SHP77 (cell line): ENCODE measurements around the gene HOXB6.
A peak's percentile ranks its signal among the peaks of the same experiment; 100 is the strongest.

ENCODE experiments used
- DNase-seq, 2 experiments: peaks; one replicate each; lab custom pipeline; 2025; lab: John Stamatoyannopoulos, UW

Gene HOXB6

GRCh38 chr17:48604770-48605329 is at the start of gene HOXB6:
HOXB6 (minus strand) TSS chr17:48604986; CDS start chr17:48598150, 6,836 bp downstream.
- DNase-seq, result peak in 1 of 2 experiments; percentile 15

- no peak for DNase-seq
These were observed 45.0 kb upstream of the HOXB6 start for GRCh38 chr17:48649741-48650140.

- DNase-seq, result no peak
These were observed 43.1 kb upstream of the HOXB6 start for GRCh38 chr17:48647963-48648245.

DNA sequence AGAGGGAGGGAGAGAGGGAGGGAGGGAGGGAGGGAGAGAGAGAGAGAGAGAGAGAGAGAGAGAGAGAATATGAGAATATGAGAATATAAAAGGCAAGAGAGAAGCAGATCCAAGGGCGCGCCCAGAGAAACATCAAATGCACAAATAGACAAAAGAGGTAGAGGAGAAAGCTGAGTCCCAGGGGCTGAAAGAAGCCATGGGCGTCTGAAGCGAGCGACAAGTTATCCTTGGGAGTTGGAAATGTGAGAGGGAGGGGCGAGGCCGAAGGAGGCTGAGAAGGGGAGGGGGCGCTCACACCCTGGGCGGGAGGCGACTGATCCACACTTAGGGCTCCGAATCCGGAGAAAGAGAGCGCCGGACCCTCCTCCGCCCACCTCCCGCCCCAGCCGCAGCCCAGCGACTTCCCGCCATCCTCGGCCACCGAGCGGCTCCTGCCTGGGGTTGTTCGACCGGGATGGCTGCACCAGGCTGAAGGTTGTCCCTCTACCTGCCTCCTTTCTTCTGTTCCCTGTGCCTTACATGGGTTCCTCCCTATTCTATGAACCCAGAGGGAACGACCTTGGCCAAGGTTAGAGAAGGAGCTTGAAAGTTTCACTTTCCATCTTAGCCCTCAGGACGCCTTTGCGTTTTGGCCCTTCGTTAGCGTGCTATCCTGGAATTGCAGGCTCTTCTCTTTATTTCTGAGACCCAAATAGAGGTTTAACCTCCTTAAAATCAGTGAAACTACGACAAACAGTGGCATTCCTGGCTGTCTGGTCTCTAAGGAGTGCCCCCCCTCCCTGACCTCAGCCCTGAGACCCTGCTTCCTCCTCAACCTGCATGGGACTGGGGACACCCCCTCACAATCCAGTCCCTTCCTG is 42.5 kb upstream of the HOXB6 start:
- DNase-seq, result peak; percentile 25 to 41

DNA sequence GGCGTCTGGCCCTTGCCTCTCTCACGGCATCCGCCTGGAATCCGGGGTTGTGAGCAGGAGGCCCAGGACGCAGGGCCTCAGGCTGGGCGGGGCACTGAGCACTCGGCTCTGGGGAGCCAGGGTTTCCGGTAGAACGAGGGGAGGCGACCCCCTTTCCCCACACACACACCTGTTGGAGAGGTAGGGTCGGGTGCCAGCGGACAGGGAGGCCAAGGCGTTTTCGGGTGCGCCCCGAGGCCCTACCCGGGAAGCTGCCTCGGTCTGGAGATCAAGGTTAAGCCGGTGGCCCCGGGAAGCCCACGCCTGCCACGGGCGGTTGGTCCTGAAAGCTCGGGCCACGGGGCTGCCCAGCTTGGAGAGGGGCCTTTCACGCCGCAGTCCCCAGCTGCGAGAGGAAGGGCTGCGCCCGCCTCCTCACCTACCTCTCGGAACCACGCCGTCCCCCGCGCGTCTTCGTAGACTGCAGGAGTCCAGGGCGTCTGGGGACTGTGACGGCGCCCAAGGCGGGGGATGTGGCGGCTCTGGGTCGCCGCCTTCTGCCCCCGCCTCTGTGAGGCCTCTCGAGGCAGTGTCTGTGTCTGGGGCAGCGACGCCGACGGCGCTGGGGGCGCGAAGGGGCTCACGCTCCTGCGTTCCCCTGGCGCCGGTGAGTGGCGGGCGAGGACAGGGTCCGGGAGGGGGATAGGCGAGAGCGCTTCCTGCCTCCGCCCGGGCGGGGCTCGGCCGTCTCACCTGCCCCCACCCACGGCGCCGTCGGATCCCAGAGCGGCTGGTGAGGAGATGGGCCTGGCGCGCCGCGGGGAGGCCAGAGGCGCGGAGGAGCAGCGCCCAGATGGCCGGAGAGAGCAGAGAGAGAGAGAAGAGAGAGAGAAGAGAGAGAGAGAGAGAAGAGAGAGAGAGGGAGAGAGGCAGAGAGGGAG is 41.7 kb upstream of the HOXB6 start:
- DNase-seq, result peak; percentile 74 to 86

DNA sequence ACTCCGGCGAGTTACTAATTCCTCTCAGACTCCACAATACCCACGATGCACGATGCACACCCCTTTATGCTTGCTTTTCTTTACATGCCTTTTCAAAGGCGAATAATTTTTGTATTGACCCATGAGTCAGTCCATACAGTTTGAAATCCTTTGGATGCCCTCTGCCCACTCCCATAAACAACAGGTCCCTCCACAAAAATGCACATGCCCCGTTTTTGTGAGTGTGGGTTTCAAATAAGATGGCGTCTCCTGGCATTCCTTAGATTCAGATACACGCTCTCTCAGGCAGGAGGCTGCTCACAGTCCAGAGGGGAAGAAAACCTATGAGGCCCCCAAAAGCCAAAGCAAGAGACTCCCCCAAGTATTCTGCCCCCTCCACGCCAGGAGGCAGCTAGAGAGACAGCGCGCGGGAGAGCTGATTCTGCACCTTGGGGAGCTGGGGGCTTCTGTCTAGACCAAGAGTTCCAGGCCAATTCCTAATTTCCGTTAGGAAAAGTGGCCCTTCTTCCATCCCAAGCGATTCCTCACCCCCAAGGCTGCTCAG is 40.9 kb upstream of the HOXB6 start:
- DNase-seq, result no peak

DNA sequence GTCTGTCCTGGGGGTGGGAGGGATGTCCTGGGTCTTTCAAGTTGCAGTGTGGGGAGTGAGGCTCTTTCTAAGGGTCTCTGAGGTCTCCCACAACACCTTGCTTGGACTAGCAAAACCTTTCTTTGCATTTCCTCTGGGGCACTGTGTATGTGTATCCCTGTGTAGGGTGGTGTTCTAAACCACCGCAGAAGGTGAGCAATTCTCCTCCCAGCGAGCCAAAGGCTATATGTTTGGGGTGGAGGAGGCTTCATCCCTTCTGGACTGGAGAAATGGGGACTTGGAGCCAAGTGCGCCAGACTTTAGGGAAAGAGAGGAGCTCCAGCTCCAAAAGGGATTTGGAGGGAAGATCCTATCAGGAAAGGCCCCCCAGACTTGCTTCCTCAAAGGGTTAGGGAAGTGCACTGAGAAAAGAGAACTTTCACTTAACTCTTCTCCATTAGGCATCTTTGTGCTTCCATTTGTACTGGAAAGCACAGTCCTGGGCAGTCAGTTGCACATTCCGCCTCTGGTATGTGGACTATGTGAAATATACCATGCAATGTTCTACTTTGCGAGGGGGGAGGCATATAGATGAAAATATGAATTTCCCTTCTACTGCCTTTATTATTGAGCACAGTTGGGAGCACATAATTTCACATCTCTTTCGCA is 40.2 kb upstream of the HOXB6 start:
- no peak for DNase-seq

DNA sequence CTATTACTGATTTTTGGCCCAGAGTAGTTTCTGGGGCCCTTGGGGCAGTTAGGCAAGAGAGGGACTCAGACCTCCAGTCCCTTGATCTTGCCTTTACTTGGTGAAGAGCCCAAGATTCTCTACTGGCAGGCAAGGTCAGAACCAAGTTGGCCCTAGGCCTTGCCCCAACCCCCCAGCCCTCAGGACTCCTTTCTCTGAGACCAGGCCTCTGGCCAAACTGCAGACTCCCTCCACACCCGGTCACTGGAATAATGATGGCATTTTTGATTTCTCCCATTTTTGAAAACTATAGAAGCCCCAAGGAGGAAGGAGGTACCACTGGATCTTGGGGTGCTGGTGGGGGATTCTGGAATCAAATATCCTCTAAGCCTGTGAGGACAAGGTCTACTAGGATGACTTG is 39.4 kb upstream of the HOXB6 start:
- no peak for DNase-seq

GRCh38 chr17:48643697-48644012 is 38.9 kb upstream of the HOXB6 start:
- DNase-seq, result no peak

DNA sequence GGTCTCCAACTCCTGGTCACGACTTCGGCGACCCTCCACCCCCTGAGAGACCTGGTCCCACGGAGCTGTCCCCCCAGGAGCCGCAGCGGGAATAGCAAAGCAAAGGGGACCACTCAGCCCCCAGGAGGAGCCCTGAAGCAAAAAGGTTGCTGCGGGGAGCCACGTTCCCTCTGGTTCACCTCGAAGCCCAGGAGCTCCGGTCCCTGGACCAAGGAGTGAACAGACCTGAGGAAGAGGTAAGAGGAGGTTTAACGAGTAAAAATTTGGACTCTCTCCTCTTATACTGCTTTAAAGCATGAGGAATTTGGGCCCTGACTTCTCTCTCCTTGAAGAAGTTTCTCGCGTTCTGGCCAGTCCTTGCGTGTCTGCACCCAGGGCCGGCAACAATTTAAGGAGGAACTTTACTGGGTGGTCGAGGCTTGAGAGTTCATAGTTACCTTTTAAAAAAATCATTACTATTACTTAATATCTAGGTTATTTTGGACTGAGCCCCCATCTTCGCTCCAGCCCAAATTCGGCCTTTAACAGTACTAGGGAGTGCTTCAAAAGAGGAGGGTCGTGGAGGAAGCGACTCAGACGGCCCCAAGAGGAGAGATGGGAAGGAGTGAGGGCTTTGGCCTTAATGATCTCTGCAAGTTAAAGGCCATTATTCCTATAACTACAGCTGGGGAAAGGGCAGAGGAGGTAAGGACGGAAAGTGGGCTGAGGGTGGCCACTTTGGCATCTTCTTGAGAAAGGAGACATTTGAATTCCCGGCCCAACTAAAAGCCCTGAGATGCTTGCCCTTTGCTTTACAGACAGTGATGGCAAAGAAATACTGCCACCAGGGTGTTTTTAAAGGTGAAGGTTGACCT is 38.3 kb upstream of the HOXB6 start:
- no peak for DNase-seq

- DNase-seq, result no peak
These were observed 37.5 kb upstream of the HOXB6 start for GRCh38 chr17:48642059-48642842.

DNA sequence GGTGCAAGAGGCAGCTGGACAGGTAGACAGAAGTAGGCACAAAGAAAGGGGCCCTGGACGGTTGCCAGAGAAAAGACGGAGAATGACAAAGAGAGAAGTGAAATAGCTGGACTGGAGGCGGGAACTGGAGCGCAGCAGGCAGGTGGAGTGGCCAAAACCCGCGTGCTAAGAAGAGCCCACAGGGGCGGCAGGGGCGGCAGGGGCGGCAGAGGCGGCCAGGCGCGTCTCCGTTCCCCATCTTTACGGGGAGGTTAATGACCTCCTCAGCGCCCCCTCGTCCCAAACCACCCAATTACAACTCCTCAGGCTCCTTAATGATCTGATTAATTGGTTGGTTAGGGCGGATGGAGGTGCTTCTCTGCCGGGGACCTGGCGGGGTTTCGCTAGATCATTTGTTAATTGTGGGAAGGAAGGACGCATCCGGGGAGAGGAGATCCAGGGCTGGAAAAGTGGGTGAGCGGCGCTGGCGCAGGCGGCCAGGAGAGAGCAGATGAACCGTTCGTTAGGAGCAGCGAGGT is 36.8 kb upstream of the HOXB6 start:
- no peak for DNase-seq

DNA sequence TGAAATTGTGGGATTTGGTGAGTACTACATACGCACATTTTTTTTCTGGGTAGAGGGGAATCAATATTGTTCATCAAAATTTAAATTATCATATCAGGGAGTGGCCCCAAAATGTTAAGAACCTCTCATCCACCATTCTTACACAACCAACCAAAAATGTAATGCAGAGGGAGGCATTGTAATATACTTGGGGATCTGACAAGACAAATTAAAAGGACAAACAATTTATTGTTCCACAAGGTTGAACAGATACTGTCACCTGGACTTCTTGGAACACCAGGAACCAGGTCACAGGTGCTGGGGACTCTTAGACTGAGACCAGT is 36.0 kb upstream of the HOXB6 start:
- DNase-seq, result no peak

- DNase-seq, result no peak
These were observed 35.4 kb upstream of the HOXB6 start for GRCh38 chr17:48639982-48640857.

- no peak for DNase-seq
These were observed 34.4 kb upstream of the HOXB6 start for GRCh38 chr17:48639136-48639535.

DNA sequence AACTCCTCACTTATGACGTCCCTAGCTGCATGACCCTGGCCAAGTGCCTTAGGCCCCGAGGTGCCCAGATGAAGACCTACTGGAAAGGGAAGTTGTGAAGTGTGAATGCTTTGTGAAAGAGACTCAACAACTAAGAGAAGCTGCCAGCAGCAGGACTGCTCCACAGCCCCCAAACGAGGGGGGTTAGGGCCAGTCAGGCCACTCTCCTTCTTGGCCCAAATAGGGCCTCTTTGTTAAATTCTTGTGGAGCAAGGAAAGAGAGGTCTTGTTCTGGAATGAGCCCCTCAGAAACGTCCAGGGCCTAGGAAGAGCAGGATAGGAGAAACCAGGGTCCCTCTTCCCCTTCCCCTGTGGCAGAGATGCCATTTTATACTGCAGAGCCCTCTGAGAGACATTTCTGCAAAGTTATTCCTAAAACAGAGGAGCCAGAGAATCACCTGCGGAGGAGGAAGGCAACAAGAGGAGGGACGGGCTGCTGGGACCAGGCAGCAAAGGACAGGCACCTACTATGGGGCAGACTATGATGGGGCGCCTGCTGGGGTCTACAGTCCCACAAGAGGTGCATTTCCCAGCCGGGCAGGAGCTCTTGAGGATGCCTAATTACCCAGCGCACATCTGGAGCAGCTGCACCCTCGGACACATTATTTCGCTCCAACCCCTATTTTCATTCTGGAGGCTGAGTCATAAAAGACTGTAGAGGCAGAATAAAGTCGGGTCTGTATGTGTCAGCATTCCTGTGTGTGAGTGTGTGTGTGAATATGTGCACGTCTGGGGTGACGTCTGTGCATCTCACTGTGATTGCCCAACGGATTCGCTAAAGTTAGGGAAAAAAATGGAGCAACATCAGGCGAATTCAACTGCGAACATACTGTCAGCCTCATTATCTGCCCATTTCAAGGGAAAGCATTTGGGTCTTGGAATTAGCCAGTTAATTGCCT is 32.8 kb upstream of the HOXB6 start:
- no peak for DNase-seq

GRCh38 chr17:48636177-48637018 is 31.6 kb upstream of the HOXB6 start:
- peak; percentile 73 to 76 for DNase-seq
